Activated CD8-positive, alpha-beta memory T cell treated with anti-CD3 and anti-CD28 coated beads for 4 hours (primary cell): Measurements from ENCODE around the gene SPDYE17.
"Not testable (repeated sequence)": the region's sequence is repeated elsewhere in the genome, so short reads cannot be mapped to it uniquely, and the experiment has no call there.

Experiments used
- DNase-seq, 2 donors: peaks; one replicate each; pipeline ENCODE4 v3.0.0-alpha.2; 2020; ENCODE audit warnings: low read depth in 2 of 2

Gene SPDYE17

DNA sequence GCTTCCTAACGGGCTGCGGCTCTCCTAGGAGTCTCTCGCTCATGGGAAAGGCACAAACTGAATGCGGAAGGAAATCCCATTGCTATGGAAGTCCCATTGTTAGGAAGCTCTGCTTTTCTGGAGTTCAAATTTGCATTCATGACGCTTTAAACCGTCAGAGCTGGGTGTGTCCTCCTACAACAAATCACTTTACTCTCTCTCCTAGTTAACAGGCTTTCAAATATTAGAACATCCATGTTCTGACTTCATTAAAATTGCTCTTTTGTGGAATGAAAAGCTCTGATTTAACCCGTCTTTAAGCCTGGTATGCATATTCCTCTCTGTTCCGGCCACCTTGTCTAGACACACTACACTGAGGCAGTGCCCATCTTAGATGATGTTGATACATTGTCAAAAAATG is at the start of gene SPDYE17:
Gene SPDYE17 (minus strand): TSS at position 101 of the 400 bp plus-strand sequence. CDS start 1,791 bp downstream, outside the sequence.
- not testable (repeated sequence) for DNase-seq

DNA sequence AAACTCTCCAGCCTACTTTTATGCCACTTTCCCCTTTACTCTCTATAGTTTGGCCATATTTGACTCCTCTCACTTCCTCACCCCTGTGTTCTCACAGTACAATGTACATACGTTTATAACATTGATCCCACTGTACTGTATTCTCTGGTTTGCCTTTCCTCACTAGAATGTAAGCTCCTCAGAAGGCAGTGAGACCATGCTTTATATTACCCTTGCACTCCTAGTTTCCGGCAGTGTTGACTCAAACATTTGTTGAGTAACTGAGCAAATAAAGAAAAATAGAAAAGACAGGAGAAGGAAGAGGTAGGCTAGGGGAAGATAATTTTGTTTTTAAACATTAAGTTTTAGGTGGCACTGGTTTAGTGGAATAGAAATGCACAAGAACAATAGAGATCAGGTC is 48.1 kb upstream of the SPDYE17 start:
- not testable (repeated sequence) for DNase-seq

GRCh38 chr7:77079624-77080023 is 47.5 kb upstream of the SPDYE17 start:
- DNase-seq: not testable (repeated sequence)

GRCh38 chr7:77079112-77079511 is 47.0 kb upstream of the SPDYE17 start:
- not testable (repeated sequence) for DNase-seq

GRCh38 chr7:77077060-77077459 is 44.9 kb upstream of the SPDYE17 start:
- not testable (repeated sequence) for DNase-seq

- not testable (repeated sequence) for DNase-seq
Measured at GRCh38 chr7:77074786-77075396, 42.7 kb upstream of the SPDYE17 start.

- not testable (repeated sequence) for DNase-seq
Measured at GRCh38 chr7:77071108-77071507, 38.9 kb upstream of the SPDYE17 start.

- DNase-seq: not testable (repeated sequence)
Measured at GRCh38 chr7:77065869-77066268, 33.7 kb upstream of the SPDYE17 start.

DNA sequence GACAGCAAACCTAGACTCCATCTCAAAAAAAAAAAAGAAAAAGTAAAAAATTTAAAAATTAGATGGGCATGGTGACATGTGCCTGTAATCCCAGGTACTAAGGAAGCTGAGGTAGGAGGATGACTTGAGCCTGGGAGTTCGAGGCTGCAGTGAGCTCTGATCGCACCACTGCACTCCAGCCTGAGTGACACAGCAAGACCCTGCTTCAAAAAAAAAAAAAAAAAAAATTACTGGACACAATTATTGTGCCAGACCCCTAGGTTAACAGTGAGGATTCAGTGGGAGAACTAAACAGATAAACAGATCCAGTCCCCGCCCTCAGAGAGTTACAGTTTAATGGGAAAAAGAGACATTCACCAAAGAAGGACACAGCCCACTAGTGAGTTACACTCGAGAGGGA is 31.6 kb upstream of the SPDYE17 start:
- DNase-seq: not testable (repeated sequence)

- not testable (repeated sequence) for DNase-seq
Measured at GRCh38 chr7:77062557-77062956, 30.4 kb upstream of the SPDYE17 start, which contains the start of gene SPDYE18. TSS of gene SPDYE18 (minus strand) at chr7:77062558. CDS start at chr7:77060512, 2,046 bp downstream.

GRCh38 chr7:77026349-77026748 is 5.8 kb downstream of the SPDYE17 start:
- not testable (repeated sequence) for DNase-seq

DNA sequence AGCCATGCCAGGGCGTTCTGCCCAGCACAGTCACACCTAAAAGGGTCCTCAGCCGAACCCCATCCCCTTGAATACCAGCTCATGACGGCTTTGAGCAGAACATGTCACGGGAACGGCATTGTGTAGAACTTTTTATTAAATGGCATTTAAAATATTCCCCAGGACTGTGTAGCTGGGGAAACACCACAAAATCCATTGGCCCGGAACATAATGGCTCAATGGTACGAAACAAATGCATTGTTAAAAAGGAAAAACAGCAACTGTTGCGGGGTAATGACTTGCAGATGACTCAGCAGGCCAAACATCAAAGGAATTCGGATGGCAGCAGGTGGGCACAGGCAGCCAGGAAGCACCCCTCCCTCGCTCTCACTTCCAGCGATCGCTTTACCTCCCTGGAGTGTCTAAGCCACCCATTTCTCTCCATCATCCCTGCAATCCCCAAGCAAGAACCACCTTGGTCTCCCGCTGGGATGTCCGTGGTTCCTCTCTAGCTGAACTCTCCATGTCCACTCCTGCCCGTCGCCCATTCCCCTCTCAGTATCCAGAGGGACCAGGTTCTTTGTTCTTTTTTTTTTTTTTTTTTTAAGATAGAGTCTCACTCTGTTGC is 22.0 kb downstream of the SPDYE17 start:
- DNase-seq: not testable (repeated sequence)

GRCh38 chr7:77008000-77008399 is 24.2 kb downstream of the SPDYE17 start:
- not testable (repeated sequence) for DNase-seq

- not testable (repeated sequence) for DNase-seq
Measured at GRCh38 chr7:77006127-77007110, 25.7 kb downstream of the SPDYE17 start.

GRCh38 chr7:77005461-77006057 is 26.6 kb downstream of the SPDYE17 start:
- not testable (repeated sequence) for DNase-seq

- not testable (repeated sequence) for DNase-seq
Measured at GRCh38 chr7:77004151-77004550, 28.0 kb downstream of the SPDYE17 start.

GRCh38 chr7:77003241-77003640 is 28.9 kb downstream of the SPDYE17 start:
- not testable (repeated sequence) for DNase-seq

GRCh38 chr7:77002678-77003233 is 29.4 kb downstream of the SPDYE17 start:
- not testable (repeated sequence) for DNase-seq

DNA sequence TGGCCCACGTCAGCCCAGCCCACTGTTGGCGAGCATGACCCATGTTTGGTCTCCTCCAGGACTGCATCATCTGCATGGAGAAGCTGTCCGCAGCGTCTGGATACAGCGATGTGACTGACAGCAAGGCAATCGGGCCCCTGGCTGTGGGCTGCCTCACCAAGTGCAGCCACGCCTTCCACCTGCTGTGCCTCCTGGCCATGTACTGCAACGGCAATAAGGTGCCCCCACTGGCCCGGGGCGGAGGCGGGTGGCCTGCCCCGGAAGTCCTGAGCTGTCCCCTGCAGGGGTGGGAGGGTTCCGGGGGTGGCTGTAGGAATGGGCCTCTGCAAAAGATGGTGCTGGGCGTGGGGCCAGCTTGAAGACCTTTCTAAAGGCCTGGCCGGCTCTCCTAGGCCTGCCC is 30.1 kb downstream of the SPDYE17 start:
- not testable (repeated sequence) for DNase-seq

- DNase-seq: not testable (repeated sequence)
Measured at GRCh38 chr7:76999474-77000107, 32.6 kb downstream of the SPDYE17 start.
